Right kidney (tissue), 1 donor: Measurements from ENCODE around the gene ATP5ME.

ENCODE experiments used
- DNase-seq: peaks from one replicate; pipeline ENCODE4 v3.0.0-alpha.2; 2016

Gene ATP5ME

DNA sequence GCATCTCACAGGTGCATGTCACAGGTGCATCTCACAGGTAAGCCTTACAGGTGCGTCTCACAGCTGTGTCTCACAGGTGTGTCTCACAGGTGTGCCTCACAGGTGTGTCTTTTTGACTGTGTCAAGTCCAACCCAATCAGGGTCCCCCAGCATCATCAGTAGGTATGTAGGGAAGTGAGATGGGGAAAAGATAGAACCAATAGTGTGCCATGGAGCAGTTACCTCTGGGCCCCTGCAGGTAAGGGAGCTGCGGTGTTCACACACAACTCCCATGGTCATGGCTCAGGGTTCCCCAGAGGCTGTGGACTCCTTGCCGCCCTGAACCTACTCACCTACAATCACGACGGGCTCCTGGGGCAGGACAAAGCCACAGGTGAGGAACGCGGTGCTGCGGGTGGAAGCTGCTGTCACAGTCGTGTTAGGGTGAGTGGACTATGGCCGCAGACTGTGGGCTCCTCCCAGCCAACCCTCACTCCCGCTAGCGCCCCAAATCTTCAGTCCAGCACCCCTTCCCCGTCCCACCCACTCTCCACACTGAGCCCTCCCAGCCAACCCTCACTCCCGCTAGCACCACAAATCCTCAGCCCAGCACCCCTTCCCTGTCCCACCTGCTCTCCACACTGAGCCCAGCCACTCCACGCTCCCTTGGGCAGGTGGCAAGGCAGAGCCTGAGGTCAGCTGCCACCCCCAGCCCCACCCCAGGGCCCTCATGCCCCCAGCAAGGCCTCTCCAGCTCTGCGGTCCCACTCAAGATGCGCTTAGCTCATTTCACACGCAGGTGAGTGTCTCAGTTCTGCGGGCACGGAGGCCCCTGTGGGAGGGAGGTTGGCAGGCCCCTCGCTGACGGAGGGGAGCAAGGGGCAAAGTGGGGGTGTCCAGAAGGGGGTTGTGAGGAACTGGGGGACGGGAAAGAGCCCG is 50.8 kb downstream of the ATP5ME start:
- DNase-seq = no peak
